Smooth muscle cell (in vitro differentiated cells): ENCODE results near the gene FCGR3A. TPM values are rescaled to one million over a fixed set of nuclear protein-coding genes. Genes with fewer than 3 reads are reported as not detected.
"Not testable (repeated sequence)": the region's sequence is repeated elsewhere in the genome, so short reads cannot be mapped to it uniquely, and the experiment has no call there.

Experiments
- DNase-seq: peaks from one replicate; lab custom pipeline; 2025; ENCODE audit not compliant: unreplicated experiment; lab: John Stamatoyannopoulos, UW
- H2AFZ ChIP-seq: fragments of 200-600 bp; sonication (generic); 2 replicates; pipeline ENCODE4 v1.6.0; 2016; ENCODE audit warnings: antibody characterized with exemption, low read depth, mild to moderate bottlenecking
- H3F3A ChIP-seq: fragments of 200-600 bp; sonication (generic); 2 replicates; pipeline ENCODE4 v1.6.0; 2017; ENCODE audit warnings: antibody characterized with exemption, low read depth
- H3K27ac ChIP-seq: fragments of 200-600 bp; sonication (generic); 2 replicates; pipeline ENCODE4 v1.5.1; 2016; ENCODE audit warnings: low read depth, mild to moderate bottlenecking
- H3K27me3 ChIP-seq: fragments of 200-600 bp; sonication (generic); 2 replicates; pipeline ENCODE4 v1.6.1; 2016; ENCODE audit warnings: low read depth, mild to moderate bottlenecking
- H3K36me3 ChIP-seq: fragments of 200-600 bp; sonication (generic); 2 replicates; pipeline ENCODE4 v1.5.1; 2016; ENCODE audit warnings: low read depth
- H3K4me1 ChIP-seq: fragments of 200-600 bp; sonication (generic); 2 replicates; pipeline ENCODE4 v1.5.1; 2016; ENCODE audit warnings: low read depth
- H3K4me2 ChIP-seq: fragments of 200-600 bp; sonication (generic); 2 replicates; pipeline ENCODE4 v1.6.0; 2016; ENCODE audit warnings: mild to moderate bottlenecking
- H3K4me3 ChIP-seq: fragments of 200-600 bp; sonication (generic); 2 replicates; pipeline ENCODE4 v1.5.1; 2016; ENCODE audit warnings: mild to moderate bottlenecking
- H3K79me2 ChIP-seq: fragments of 200-600 bp; sonication (generic); 2 replicates; pipeline ENCODE4 v1.6.0; 2016; ENCODE audit warnings: low read depth, mild to moderate bottlenecking
- H3K9ac ChIP-seq: fragments of 200-600 bp; sonication (generic); 2 replicates; pipeline ENCODE4 v1.6.0; 2016; ENCODE audit warnings: low read depth
- H3K9me3 ChIP-seq: fragments of 200-600 bp; sonication (generic); replicated peaks from 2 replicates; pipeline ENCODE4 v1.5.1; 2016; ENCODE audit warnings: low read depth
- H4K20me1 ChIP-seq: fragments of 200-600 bp; sonication (generic); 2 replicates; pipeline ENCODE4 v1.6.0; 2016; ENCODE audit warnings: low read depth
- WGBS: methylation state at CpG from one replicate; pipeline ENCODE4 v1.1.7; 2016; ENCODE audit warnings: low lambda C conversion rate; 5-methylcytosine and 5-hydroxymethylcytosine counted together
- polyA plus RNA-seq: library from polyadenylated mRNA; unstranded; fragments of >200 nt; fragmentation: Nextera tagmentation; extraction: Ambion mirVana; gene quantifications from 2 replicates; pipeline ENCODE4 v1.2.1, GENCODE V29; 2016
- total RNA-seq: library from RNA; depleted of rRNA; stranded (reverse); fragments of >200 nt; gene quantifications from 2 replicates; pipeline ENCODE4 v1.2.3, GENCODE V29; 2014
- TF ChIP-seq, protein P1 (sequence below): fragments of 200-600 bp; sonication (generic); IDR thresholded peaks from 2 replicates; pipeline ENCODE4 v1.5.1; 2017; ENCODE audit warnings: borderline replicate concordance, mild to moderate bottlenecking, antibody characterized with exemption; ENCODE audit not compliant: insufficient read depth, poor library complexity, severe bottlenecking

The FCGR3A gene
- total and polyA plus RNA-seq, 2 experiments from 2014 or later = 0.09 TPM; not detected in 1

DNA sequence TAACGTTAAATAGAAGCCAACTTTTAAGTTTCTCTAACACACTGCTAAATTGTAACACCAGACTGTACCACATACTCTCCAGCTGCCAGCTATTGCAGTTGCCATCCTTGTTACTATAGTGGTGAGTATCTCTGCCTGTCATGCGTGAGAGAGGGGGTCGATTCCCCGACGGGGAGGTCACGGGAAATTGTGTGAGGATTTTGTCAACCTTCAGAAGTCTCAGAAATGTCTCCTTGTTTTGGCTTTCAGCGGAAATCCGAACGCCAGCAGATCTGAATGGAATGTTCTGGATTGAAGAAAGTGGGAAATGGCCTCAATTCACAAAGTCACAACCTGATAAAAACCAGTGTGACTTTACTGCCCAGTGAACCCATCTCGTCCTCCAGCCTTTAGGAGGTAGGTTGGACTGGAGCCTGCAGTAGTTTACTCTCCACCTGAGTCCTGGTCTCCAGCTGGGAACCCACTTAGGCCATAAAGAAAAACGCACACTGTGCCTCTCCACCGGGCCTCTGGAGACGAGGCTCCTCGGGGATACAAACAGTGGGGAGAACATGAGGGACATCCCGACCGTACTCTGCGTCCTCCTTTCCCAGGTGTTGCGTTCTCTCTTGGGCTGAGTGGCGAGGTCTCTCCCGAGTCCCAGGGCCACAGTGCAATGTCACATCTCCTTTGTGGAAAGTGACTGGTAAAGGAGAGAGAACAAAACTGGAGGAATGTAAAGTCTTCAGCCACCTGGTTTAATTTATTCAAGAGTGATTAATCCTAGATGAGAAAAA is 26.4 kb downstream of the FCGR3A start:
- not testable (repeated sequence) for H3K27me3 ChIP-seq, H3K4me2 ChIP-seq, H3K27ac ChIP-seq, H4K20me1 ChIP-seq, H3K79me2 ChIP-seq, DNase-seq, H3F3A ChIP-seq, H3K9me3 ChIP-seq, H3K36me3 ChIP-seq, H2AFZ ChIP-seq, H3K4me1 ChIP-seq, H3K9ac ChIP-seq
- H3K4me3 ChIP-seq = peak overlapping the region; percentile 67
- 68% methylated on average over 19 of the region's 20 CpGs for WGBS

DNA sequence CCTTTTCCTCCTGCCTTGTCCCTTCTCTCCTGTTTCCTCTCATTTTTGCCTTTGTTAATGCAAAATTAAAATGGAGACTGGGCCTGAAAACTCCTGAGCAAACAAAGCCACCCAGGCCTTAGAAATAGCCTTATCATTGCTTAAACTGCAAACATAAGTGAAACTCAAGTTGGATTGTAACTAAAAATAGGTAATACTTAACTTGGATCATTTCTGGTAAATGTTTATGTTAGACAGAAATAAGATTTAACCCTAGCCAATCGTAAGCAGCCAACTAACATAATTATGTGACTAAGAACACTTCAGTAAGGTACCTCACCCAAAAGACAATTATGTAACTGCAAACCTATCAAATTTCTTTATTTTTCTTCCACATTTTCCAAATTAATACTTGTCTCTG is 35.7 kb downstream of the FCGR3A start:
- H3F3A ChIP-seq, H3K79me2 ChIP-seq, H3K27me3 ChIP-seq, H3K4me1 ChIP-seq, H4K20me1 ChIP-seq, H3K36me3 ChIP-seq, DNase-seq, H3K4me3 ChIP-seq, H3K9ac ChIP-seq, H3K9me3 ChIP-seq: not testable (repeated sequence)
- peak overlapping the region; percentile 35 for H3K27ac ChIP-seq
- H2AFZ ChIP-seq = peak overlapping the region; percentile 16
- 68% methylated on average over 1 of the region's 1 CpG for WGBS
- peak overlapping the region; percentile 39 for H3K4me2 ChIP-seq

DNA sequence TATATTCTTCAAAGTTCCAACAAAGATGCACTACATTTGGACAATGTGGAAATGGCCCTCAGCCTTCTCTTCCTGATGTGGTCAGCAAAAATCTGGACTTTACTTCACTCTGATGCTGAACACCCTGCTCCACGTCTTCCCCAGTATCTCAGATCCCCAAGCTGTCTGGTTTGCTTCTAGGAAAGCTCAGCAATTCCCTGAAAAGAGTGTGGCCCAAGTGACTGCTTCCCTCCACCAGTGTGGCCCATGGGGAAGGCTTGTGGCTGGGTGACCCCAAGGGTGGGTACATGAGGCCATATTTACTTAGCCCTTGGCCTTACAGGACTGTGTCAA is 36.2 kb downstream of the FCGR3A start:
- Histone ChIP-seq H3K27ac (peak overlapping the region; percentile 35), H3K4me2 (peak overlapping the region; percentile 39)
- WGBS = 5% methylated on average over 1 of the region's 1 CpG
- not testable (repeated sequence) for H3K27me3 ChIP-seq, H4K20me1 ChIP-seq, H3K79me2 ChIP-seq, H3K4me3 ChIP-seq, H2AFZ ChIP-seq, DNase-seq, H3K36me3 ChIP-seq, H3F3A ChIP-seq, H3K9me3 ChIP-seq, H3K4me1 ChIP-seq, H3K9ac ChIP-seq

DNA sequence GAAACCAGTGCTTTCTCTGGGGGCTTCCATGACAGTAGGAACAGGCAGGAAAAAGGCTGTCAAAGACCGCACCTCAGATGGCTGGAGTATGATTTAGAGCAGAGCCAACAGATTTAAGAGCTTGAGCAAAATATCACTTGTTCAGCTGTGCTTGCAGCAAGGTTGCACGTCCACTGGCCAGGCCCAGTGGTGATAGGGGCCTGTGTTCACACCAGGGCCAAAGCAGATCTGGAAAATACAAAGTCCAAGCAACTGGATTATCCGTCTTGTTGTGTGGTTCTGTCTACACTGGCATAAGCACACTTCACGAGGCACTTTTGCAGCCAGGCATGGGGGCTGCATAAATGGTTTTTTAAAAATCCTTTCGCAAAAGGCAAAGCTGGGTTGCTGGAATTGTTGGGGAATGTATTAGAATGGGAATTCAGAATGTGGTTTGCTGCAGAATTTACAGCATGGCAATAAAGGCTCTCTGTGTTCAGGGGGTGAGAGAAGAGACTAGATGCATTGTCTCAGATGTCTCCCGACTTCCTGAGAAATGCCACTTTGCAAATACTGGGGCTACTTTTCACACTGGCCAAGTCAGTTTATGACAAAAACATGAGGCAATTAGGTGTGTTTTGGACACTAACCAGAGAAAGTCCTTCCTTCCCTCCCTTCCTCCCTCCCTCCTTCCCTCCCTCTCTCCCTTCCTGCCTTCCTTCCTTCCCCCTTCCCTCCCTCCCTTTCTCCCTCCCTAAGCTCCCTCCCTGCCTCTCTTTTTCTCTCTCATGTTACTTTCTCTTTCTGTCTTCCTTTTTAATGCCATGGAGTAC is 36.8 kb downstream of the FCGR3A start:
- H3K4me3 ChIP-seq, H3K4me1 ChIP-seq, H3K27ac ChIP-seq, H3K9ac ChIP-seq, H3K27me3 ChIP-seq, DNase-seq, H3K4me2 ChIP-seq, H3K36me3 ChIP-seq, H3K9me3 ChIP-seq, H3K79me2 ChIP-seq, H3F3A ChIP-seq, H4K20me1 ChIP-seq, H2AFZ ChIP-seq: not testable (repeated sequence)
- WGBS = 61% methylated on average over 5 of the region's 6 CpGs

DNA sequence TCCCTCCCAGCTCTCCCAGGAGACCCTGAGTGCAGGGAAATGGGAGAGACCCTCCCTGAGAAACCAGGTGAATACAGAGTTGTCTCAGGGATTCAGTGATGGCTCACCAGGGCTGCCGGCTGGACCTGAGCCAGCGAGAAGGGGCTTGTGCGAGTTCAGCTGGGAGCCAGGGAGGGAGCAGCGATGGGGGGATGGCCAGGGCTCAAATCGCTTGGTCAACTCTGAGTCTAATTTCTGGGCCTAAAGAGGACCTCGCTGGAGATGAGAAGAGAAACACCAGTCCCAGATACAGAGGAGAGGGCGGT is 37.9 kb downstream of the FCGR3A start:
- no peak for DNase-seq
- no peaks in the 10 kb centered on the region for H3F3A ChIP-seq
- H3K4me2 ChIP-seq = no peak overlapping the region
- no peak overlapping the region for H3K27ac ChIP-seq
- H3K9me3 ChIP-seq = no peaks in the 10 kb centered on the region
- no peaks in the 10 kb centered on the region for H3K4me1 ChIP-seq
- no peaks in the 10 kb centered on the region for H3K36me3 ChIP-seq
- WGBS = 91% methylated on average over 7 of the region's 7 CpGs
- no peaks in the 10 kb centered on the region for H3K27me3 ChIP-seq
- H2AFZ ChIP-seq = no peak overlapping the region
- H3K79me2 ChIP-seq = no peaks in the 10 kb centered on the region
- TF ChIP-seq, protein P1, sequence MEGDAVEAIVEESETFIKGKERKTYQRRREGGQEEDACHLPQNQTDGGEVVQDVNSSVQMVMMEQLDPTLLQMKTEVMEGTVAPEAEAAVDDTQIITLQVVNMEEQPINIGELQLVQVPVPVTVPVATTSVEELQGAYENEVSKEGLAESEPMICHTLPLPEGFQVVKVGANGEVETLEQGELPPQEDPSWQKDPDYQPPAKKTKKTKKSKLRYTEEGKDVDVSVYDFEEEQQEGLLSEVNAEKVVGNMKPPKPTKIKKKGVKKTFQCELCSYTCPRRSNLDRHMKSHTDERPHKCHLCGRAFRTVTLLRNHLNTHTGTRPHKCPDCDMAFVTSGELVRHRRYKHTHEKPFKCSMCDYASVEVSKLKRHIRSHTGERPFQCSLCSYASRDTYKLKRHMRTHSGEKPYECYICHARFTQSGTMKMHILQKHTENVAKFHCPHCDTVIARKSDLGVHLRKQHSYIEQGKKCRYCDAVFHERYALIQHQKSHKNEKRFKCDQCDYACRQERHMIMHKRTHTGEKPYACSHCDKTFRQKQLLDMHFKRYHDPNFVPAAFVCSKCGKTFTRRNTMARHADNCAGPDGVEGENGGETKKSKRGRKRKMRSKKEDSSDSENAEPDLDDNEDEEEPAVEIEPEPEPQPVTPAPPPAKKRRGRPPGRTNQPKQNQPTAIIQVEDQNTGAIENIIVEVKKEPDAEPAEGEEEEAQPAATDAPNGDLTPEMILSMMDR = no peak
- H3K4me3 ChIP-seq = no peak overlapping the region
- H3K9ac ChIP-seq = no peak overlapping the region
- no peaks in the 10 kb centered on the region for H4K20me1 ChIP-seq
